NCI-H510A treated with DMSO at 0.1 percent for 48 hours (cell line): ENCODE measurements around the gene MPRIP.

ENCODE experiments used
- DNase-seq: peaks from one replicate; lab custom pipeline; 2025; lab: John Stamatoyannopoulos, UW

MPRIP gene

DNA sequence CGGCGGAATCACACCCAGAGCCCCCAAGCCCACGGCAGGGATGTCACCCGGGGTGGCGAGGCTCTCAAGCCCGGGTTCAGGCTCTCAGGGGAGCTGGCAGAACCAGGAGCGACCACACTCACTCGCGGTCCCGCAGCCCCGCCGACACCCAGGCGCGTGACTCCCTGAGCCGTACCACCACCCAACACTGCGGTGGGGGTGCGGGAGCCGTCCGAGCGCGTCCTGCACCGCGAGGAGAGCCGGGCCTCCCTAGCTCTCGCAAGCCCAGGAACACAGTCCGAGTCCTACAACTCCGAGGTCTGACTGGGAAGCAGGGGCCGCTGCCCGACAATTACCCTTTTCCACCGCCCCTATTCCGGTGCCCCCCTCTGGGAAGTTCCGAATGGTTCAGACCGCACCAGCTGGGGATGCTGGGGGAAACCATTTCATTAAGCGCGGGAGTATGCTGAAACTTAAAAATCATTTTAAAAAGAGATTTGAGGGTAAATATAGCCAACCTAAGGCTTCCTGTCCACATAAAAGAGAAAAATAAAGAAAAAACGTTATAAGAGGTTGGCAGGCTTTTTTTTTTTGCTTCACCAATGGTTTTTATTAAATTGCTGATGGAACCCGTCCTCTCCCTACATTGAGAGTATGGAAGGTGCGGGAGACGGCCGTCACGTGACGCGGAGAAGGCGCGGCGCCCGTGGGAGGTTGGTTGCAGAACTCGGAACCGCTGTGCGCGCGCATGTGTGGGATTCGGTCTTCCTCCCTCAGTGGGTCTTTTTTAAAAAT lies 195.0 kb downstream of the MPRIP start, which contains the start of gene FLCN:
FLCN (minus strand) TSS at position 143 of the 774 bp plus-strand sequence. CDS start 9,031 bp downstream, outside the sequence.
- peak; percentile 96 for DNase-seq

DNA sequence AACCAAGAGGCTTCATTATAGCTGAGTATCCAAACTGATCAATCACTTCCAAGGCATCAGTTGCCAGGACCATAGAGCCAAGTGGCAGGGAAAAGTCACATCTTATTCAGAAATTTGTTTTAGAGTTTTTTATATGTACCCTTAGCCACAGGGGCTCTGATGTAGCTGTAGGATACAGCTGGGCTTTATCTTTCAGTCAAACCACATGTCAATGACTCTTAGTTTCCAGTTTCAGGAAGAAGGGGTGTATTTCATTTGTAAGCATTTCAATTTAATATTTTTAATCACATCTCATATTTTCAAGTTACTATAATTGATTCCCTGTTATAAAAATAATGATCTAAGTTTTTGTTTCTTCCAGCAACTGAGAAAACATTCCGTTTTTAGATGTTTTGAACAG lies 197.6 kb downstream of the MPRIP start:
- DNase-seq: no peak

DNA sequence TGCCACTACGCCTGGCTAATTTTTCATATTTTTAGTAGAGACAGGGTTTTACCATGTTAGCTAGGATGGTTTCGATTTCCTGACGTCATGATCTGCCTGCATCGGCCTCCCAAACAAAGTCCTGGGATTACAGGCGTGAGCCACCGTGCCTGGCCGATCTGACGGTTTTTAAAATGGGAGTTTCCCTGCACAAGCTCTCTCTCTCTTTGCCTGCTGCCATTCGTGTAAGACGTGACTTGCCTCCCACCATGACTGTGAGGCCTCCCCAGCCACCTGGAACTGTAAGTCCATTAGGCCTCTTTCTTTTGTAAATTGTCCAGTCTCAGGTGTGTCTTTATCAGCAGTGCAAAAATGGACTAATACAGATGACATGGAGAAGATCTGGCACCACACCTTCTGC lies 199.4 kb downstream of the MPRIP start:
- no peak for DNase-seq

DNA sequence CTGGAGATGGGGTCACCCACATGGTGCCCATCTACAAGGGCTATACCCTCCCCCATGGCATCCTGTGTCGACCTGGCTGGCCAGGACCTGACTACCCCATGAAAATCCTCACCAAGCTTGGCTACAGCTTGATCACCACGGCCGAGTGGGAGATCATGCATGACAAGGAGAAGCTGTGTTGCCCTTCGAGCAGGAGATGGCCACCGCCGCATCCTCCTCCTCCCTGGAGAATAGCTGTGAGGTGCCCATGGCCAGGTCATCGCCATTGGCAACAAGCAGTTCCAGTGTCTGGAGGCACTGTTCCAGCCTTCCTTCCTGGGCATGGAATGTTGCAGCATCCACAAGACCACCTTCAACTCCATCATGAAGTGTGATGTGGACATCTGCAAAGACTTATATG lies 200.0 kb downstream of the MPRIP start:
- no peak for DNase-seq
